DMS114 treated with DMSO at 0.1 percent for 48 hours (cell line): ENCODE data around the gene NOPCHAP1.
"Not testable (repeated sequence)": the region's sequence is repeated elsewhere in the genome, so short reads cannot be mapped to it uniquely, and the experiment has no call there.

Source experiments
- DNase-seq: peaks from one replicate; lab custom pipeline; 2025; ENCODE audit not compliant: unreplicated experiment; lab: John Stamatoyannopoulos, UW

The NOPCHAP1 gene

GRCh38 chr12:104964167-104964855, 21.8 kb upstream of the NOPCHAP1 start:
- no peak for DNase-seq

GRCh38 chr12:104964856-104965205, 21.3 kb upstream of the NOPCHAP1 start:
- DNase-seq, result no peak

GRCh38 chr12:104966677-104967076, 19.4 kb upstream of the NOPCHAP1 start:
- no peak for DNase-seq

GRCh38 chr12:104969343-104969742, 16.8 kb upstream of the NOPCHAP1 start:
- no peak for DNase-seq

- no peak for DNase-seq
Measured at GRCh38 chr12:104971306-104971705, 14.8 kb upstream of the NOPCHAP1 start.

GRCh38 chr12:104973250-104973649, 12.9 kb upstream of the NOPCHAP1 start:
- no peak for DNase-seq

- DNase-seq, result no peak
Measured at GRCh38 chr12:104974626-104975290, 11.4 kb upstream of the NOPCHAP1 start.

- no peak for DNase-seq
Measured at GRCh38 chr12:104975587-104976343, 10.4 kb upstream of the NOPCHAP1 start.

- no peak for DNase-seq
Measured at GRCh38 chr12:104976703-104977102, 9.4 kb upstream of the NOPCHAP1 start.

- DNase-seq, result not testable (repeated sequence)
Measured at GRCh38 chr12:104977688-104978087, 8.4 kb upstream of the NOPCHAP1 start.

GRCh38 chr12:104985206-104985605, 910 bp upstream of the NOPCHAP1 start:
- DNase-seq, result no peak

- no peak for DNase-seq
Measured at GRCh38 chr12:104990950-104991349, 4.8 kb downstream of the NOPCHAP1 start.

- no peak for DNase-seq
Measured at GRCh38 chr12:104991565-104992128, 5.5 kb downstream of the NOPCHAP1 start.

- no peak for DNase-seq
Measured at GRCh38 chr12:104994336-104994735, 8.2 kb downstream of the NOPCHAP1 start.

GRCh38 chr12:104997541-104997940, 11.4 kb downstream of the NOPCHAP1 start:
- DNase-seq, result no peak

GRCh38 chr12:104998423-104999346, 12.6 kb downstream of the NOPCHAP1 start:
- DNase-seq, result no peak

- no peak for DNase-seq
Measured at GRCh38 chr12:104999347-104999685, 13.2 kb downstream of the NOPCHAP1 start.

GRCh38 chr12:105001476-105001875, 15.4 kb downstream of the NOPCHAP1 start:
- DNase-seq, result no peak

- no peak for DNase-seq
Measured at GRCh38 chr12:105013892-105014291, 27.8 kb downstream of the NOPCHAP1 start.

- DNase-seq, result no peak
Measured at GRCh38 chr12:105014603-105015002, 28.5 kb downstream of the NOPCHAP1 start.

- DNase-seq, result no peak
Measured at GRCh38 chr12:105015543-105015942, 29.4 kb downstream of the NOPCHAP1 start.
